Fibroblast of lung (primary cell): ENCODE data around the gene RADIL.

Experiments used
- CTCF ChIP-seq, 2 donors: IDR thresholded peaks in 1 of 2; conservative IDR thresholded peaks in 1 of 2; 1 replicate in 1 of 2; 2 replicates in 1 of 2; pipeline ENCODE4 v1.5.1; 2011 to 2012; ENCODE audit warnings: low read length in 2 of 2, control low read depth in 1 of 2, inconsistent platforms in 1 of 2, low read depth in 1 of 2, mild to moderate bottlenecking in 1 of 2
- EZH2 ChIP-seq: IDR thresholded peaks from 2 replicates; pipeline ENCODE4 v1.5.1; 2012; ENCODE audit warnings: low read length, control low read depth, mild to moderate bottlenecking; ENCODE audit errors: missing control alignments

- TF ChIP-seq EZH2 (no peak), CTCF (conservative IDR thresholded peaks at IDR 0.05 in 1 of 2, IDR thresholded peaks at IDR 0.05 in 1 of 2; ENCODE audit: low read depth in 1 of 2, low read length in 2 of 2) (no peak)
Observed at GRCh38 chr7:4785371-4785770, 98.1 kb downstream of the RADIL start.
